ENCODE measurements around the gene MRPS15.

The MRPS15 gene

GRCh38 chr1:36432616-36433015 lies 31.6 kb downstream of the MRPS15 start:
- in situ Hi-C loops (cut with MboI; ENCODE audit: low sequenced_read_pairs, unreplicated experiment): no loop called here
- TF ChIP-seq CTCF (IDR thresholded peaks at IDR 0.05; ENCODE audit: borderline replicate concordance, control extremely low read depth, extremely low read depth, insufficient read depth, missing control alignments): no peak
- DNase-seq (ENCODE audit: low spot score): no peak

- in situ Hi-C loops (cut with MboI; ENCODE audit: low sequenced_read_pairs, unreplicated experiment): no loop called here
- no peak for TF ChIP-seq CTCF (IDR thresholded peaks at IDR 0.05; ENCODE audit: borderline replicate concordance, control extremely low read depth, extremely low read depth, insufficient read depth, missing control alignments)
- DNase-seq (ENCODE audit: low spot score): no peak
These were observed 38.4 kb downstream of the MRPS15 start for GRCh38 chr1:36425791-36426190.

DNA sequence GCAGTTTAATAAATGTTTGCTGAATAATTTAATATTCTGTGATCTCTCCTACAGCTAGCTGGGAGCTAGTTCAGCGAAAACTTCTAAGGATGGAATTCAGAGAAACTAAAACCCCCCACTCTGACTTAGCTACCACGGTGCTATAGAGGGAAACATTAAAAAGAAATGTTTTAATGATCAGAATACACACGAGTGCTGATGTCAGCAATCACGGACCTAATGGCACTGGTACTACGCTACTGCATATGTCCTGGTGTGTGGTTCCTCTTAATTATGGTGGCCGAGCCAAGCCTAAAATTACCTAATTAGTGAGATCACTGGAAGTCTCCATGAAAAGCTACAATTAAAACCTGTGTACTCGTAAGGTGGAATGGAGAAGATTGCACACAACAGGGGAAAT lies 42.5 kb downstream of the MRPS15 start:
- no peak for DNase-seq (ENCODE audit: low spot score)
- no peak for TF ChIP-seq CTCF (IDR thresholded peaks at IDR 0.05; ENCODE audit: borderline replicate concordance, control extremely low read depth, extremely low read depth, insufficient read depth, missing control alignments)
- in situ Hi-C loops (cut with MboI; ENCODE audit: low sequenced_read_pairs, unreplicated experiment): no loop called here

GRCh38 chr1:36420836-36421317 lies 43.3 kb downstream of the MRPS15 start:
- peak; percentile 90 for TF ChIP-seq CTCF (IDR thresholded peaks at IDR 0.05; ENCODE audit: borderline replicate concordance, control extremely low read depth, extremely low read depth, insufficient read depth, missing control alignments)
- in situ Hi-C loops (cut with MboI; ENCODE audit: low sequenced_read_pairs, unreplicated experiment): no loop called here
- DNase-seq (ENCODE audit: low spot score): peak; percentile 84

- in situ Hi-C loops (cut with MboI; ENCODE audit: low sequenced_read_pairs, unreplicated experiment): no loop called here
- TF ChIP-seq CTCF (IDR thresholded peaks at IDR 0.05; ENCODE audit: borderline replicate concordance, control extremely low read depth, extremely low read depth, insufficient read depth, missing control alignments): no peak
- DNase-seq (ENCODE audit: low spot score): no peak
These were observed 43.8 kb downstream of the MRPS15 start for GRCh38 chr1:36420409-36420808.

GRCh38 chr1:36419569-36419968 lies 44.6 kb downstream of the MRPS15 start:
- TF ChIP-seq CTCF (IDR thresholded peaks at IDR 0.05; ENCODE audit: borderline replicate concordance, control extremely low read depth, extremely low read depth, insufficient read depth, missing control alignments): no peak
- DNase-seq (ENCODE audit: low spot score): no peak
- in situ Hi-C loops (cut with MboI; ENCODE audit: low sequenced_read_pairs, unreplicated experiment): no loop called here

DNA sequence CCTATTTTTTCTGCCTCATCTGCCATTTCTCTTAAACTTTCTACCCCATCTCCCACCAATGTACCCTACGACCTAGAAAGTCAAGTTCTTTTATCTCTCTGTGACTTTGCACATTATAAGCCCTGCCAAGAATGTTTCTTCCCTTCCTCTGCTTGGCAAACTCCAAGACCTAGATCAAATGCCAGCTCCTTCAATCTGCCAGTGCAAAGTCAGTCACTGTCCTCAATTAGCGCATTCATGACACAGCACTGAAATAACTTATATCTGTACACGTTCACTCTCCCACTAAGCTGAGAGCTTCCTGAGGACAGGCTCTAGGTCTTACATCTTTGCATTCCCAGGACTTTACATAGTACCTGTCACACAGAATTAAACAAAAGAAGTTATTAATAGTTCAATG lies 45.0 kb downstream of the MRPS15 start:
- DNase-seq (ENCODE audit: low spot score): no peak
- TF ChIP-seq CTCF (IDR thresholded peaks at IDR 0.05; ENCODE audit: borderline replicate concordance, control extremely low read depth, extremely low read depth, insufficient read depth, missing control alignments): no peak
- in situ Hi-C loops (cut with MboI; ENCODE audit: low sequenced_read_pairs, unreplicated experiment): no loop called here
